SU-DHL-6 (cell line): ENCODE data around the gene ABCF1.

Experiments
- CTCF ChIP-seq: fragments of 200-600 bp; sonication (generic); IDR thresholded peaks from one replicate; pipeline ENCODE4 v1.5.1; 2017; ENCODE audit warnings: antibody characterized with exemption, mild to moderate bottlenecking, low read length, moderate library complexity; ENCODE audit not compliant: insufficient read depth, poor library complexity, severe bottlenecking
- EZH2phosphoT487 ChIP-seq: fragments of 200-600 bp; sonication (generic), shearing (Covaris generic); conservative IDR thresholded peaks from 2 replicates; pipeline ENCODE4 v1.6.1; 2018; ENCODE audit warnings: mild to moderate bottlenecking, antibody characterized with exemption, low read length, moderate library complexity, mixed read lengths

GRCh38 chr6:30556906-30557682 is 14.1 kb upstream of the ABCF1 start, which contains the start of gene PRR3:
- TF ChIP-seq CTCF (no peak), EZH2phosphoT487 (no peak)
